Activated effector memory CD4-positive, alpha-beta T cell treated with Interleukin-2 at 50 U/mL for 16 hours (primary cell): ENCODE results near the gene MAPK1IP1L.
"Not testable (repeated sequence)": the region's sequence is repeated elsewhere in the genome, so short reads cannot be mapped to it uniquely, and the experiment has no call there.

Source experiments
- DNase-seq: peaks from one replicate; pipeline ENCODE4 v3.0.0-alpha.2; 2020

MAPK1IP1L gene

DNA sequence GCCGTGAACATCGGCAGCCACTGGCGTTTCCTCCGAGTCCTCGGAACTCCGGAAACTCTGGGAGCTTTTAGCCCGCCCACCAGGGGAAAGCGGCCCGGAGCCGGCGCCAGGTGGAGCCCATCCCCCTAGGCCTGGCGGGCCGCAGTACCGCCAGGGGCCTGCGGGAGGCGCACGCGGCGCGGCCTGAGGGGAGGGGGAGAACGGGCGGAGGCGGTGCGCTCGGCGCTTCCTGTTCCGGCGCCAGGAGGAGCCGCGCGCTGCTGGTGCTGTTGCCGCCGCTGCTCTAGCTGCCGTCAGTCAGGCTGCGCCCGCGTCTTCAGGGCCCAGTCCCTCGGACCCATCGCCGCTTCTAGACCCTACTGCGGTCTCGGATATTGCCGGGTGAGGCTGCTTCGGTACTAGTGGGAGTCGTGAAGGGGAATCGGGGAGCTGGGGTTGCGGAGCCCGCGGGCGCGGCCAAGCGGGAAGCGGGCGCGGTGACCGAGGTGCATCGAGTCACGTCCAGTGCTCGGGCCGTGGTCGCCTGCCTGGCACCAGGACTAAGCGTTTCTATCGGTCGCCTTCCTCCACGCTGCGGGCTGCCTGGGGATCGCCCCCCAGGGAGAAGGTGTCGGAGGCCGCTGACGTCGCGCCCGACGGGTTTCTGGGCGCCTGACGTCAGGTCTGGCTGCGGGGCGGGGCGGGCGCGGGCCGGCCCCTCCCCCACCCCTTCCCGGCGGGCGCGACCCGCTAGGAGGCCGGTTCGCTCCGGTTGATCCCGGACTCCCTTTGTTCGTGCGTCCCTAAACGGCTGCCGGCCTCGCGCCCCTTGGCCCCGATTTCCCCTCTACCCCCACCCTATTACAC, at the start of gene MAPK1IP1L:
TSS of gene MAPK1IP1L (plus strand) at position 225 of the 846 bp plus-strand sequence. CDS start 10,037 bp downstream, outside the sequence.
- DNase-seq, result peak; percentile 89

DNA sequence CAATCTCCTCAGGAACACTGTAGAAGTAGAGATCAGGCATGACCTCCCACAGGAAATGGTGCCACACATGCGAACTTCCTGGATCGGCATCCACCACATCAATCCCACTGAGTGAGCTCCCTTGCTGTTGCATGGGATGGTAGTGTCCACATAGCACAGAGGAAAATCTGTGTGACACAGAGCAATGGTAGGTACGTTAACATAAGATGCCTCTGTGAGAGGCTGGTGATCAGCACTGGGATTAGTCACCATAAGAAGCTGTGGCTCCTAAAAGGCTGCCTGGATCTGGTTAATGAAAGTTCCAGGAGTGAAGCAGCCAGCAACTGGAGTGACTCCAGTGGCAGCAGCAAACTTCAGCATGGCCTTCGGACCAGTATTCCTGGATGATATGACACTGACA, 46.4 kb upstream of the MAPK1IP1L start:
- no peak for DNase-seq

DNA sequence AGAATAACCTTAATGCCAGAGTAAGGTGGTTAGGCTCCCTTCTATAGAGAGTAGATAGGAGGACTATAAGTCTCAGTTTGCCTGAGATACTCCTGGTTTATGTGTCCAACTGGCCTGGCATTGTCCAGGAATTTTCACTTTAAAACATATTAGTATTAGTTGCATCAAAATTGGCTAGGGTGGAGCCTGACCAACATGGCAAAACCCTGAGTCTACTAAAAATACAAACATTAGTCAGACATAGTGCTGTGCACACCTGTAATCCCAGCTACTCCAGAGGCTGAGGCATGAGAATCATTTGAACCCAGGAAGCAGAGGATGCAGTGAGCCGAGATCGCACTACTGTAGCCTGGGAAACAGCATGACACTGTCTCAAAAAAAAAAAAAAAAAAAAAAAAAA, 36.4 kb upstream of the MAPK1IP1L start:
- no peak for DNase-seq

DNA sequence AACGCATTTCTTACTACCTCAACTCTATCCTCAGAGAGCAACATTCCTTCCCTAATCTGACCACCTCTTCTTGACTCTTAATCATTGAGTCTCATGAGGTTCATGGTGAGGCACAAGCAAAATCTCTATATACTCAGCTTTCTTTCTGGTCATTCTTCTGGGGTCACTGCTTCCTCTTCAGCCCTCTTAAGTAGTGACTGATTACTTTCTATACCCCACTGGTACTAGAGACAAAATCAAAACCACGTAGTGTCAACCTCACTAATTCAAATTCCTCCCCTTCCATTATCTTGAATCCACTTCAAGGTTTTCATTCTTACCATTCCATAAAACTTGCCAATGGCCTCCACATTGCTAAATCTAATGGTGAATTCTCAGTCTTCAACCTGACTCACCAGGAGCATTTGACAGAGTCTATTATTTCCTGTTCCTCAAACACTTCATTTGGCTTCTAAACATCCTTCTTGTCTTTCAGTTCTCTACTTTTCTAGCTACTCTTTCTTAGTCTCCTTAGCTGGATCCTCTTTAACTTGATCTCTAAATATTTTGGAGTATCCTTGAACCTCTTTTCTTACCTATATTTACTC, 31.4 kb upstream of the MAPK1IP1L start:
- DNase-seq, result no peak

DNA sequence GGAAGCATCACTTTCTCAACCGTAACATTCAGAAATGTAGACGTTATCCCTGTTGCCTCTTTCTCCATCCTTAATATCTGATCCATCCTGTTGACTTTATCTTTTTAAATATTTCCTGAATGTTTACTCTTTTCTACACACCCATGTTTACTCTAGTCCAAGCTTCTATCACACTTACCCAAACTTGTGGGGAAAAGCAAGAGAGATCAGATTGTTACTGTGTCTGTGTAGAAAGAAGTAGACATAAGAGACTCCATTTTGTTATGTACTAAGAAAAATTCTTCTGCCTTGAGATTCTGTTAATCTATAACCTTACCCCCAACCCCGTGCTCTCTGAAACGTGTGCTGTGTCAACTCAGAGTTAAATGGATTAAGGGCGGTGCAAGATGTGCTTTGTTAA, 27.1 kb upstream of the MAPK1IP1L start:
- DNase-seq, result not testable (repeated sequence)

DNA sequence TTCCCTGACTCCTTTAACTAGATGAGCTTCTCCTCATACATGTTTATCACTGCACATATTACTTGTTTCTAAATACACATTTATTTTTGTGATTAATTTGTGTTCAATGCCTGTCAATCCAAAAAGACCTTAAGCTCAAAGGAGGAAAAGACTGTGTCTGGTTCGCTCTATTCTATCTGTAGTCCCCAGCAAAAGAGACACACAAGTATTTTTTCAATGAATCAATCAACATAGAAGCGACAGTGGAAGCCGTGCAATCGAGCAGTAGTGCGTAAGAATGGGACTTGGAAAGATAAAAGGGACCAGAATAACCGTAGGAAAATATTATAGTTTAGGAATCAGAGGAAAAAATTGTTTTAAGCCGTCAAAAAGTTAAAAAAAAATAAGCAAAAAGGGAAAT, 25.5 kb upstream of the MAPK1IP1L start:
- DNase-seq, result no peak

DNA sequence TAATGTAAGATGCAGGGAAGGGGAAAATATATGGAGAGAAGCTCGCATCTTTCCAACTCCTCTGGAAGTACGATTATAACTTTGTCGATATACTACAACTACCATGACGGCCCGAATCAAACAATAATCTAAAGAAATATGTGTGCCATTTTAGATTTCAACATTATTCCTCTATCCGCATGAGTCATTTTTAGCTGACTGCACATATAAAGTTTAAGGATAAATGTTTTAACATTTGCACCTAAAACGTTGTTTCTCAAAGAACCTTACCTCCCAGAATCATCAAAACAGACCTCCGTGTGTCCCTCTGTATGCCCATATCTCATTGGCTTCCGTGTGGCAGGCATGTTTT, 25.0 kb upstream of the MAPK1IP1L start:
- no peak for DNase-seq

DNA sequence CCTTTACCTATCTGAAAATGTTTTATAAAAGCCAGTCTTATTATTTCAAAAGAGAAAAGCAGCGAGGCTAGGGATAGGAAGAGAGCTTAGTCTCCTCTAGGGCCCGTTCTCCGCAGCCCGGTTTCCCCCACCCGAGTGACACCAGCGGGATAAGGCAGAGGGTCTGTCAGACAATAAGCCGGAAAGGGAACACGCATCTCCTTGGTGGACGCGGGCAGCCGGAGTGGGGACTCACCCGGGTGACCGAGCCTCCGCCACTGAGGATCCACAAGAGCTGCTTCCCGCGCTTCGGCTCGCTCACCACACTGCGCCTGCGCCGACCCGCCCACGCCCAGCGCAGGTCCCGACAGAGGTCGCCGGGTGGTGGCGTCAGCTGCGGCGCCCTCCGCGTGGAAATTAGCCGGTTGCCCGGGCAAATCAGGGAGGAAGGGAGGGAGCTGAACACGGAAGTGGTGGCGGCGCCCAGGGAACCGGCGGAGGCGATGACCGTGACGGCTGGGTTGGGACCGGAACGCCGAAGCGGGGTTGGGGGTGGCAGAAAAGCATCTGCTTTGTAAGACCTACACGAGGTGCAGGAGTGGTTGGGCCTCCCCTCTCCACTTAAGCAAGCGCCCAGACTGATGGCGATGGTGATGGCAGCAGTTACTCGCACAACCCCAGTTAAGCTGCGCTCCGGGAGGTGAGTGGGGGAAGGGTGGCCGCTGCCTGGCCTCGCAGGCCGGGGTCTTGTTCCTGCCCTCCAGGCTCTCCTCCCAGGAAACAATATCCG, 24.5 kb upstream of the MAPK1IP1L start, which contains the start of the genes SOCS4 and WDHD1:
TSS of gene SOCS4 (plus strand) at position 444 of the 769 bp plus-strand sequence. CDS start 15,806 bp downstream, outside the sequence.
TSS of gene WDHD1 (minus strand) at position 307 of the 769 bp plus-strand sequence. CDS start 312 bp downstream, outside the sequence.
- DNase-seq, result peak; percentile 94

DNA sequence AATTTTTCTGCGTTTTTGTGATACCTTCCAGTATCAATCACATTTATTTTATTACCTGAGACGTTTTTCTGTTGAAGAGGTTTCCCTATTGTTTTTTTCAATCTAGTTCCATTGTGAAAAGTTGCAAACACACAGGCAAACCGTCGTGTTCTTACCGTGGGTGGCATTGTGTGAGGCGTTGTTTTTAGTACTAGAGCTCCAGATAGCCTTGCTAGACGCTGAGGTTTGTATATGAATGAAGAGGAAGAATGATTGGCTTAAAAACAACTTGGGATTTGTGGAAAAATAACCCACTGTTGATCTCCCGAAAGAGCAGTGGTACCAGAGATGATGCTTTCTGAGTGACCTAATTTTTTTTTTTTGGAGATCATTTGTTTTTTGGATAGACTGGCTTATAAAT, 23.4 kb upstream of the MAPK1IP1L start:
- DNase-seq, result no peak

DNA sequence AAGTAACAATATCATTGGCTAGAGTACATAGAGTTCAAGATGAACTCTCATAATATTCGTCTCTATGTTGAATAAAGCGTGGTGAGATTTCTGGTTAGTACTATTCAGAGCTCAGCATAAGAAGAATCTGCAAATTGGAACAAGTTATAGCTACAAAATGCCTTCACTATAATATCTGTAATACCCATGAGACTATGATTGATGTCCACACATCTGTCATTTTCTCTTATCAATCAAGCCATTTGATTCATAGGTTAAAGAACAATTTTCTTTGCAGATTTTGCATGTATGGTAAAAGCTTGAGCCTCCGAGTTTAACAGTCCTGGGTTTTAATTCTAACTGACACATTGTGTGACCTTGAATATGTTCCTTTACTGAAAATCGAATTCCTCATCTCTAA, 23.0 kb upstream of the MAPK1IP1L start:
- no peak for DNase-seq

DNA sequence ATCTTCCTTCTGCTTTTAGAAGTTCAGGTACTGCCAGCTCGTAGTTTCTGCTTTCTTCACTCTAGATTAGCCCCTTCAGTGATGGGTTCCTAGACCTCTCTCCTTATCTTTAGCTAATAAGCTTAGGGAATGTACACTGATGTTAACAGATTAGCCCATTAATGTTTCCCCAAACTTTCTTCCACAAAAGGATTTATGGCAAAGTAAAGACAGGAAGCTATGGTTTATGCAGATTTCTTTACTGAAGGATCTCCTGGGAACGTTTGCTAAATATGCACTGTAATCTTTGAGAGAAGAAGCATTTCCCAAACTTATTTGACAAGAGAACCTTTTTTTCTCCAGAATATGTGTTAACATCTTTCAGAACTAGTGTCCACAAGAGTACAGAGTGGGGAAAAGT, 20.3 kb upstream of the MAPK1IP1L start:
- no peak for DNase-seq

DNA sequence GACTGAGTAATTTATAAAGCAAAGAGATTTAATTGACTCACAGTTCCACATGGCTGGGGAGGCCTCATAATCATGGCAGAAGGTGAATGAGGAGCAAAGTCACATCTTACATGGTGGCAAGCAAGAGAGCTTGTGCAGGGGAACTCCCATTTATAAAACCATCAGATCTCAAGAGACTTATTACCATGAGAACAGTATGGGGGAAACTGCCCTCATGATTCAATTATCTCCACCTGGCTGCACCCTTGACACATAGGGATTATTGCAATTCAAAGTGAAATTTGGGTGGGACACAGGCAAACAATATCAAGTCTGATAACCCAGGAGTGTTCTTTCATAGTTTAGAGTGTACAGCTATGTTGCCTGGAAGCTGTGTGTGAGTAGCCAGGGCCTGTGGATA, 13.5 kb upstream of the MAPK1IP1L start:
- not testable (repeated sequence) for DNase-seq

DNA sequence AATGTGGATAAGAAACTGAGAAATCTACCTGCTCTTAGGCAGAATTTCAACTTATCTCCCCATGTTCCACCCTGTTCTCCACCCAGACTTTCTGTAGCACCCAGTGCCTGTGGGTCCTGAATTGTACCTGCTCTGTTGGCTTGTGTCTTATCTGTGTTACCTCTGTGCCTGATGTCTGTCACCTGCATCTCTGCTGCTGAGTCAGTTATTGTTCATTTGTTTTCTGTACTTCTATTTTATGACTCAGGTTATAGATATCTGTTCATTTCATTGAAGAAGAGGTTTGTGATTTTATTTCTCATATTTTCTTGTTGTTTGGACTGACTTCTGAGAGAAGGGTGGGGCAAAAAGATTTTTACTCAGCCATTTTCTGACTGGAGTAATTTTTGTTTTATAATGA, 12.7 kb upstream of the MAPK1IP1L start:
- DNase-seq, result no peak

DNA sequence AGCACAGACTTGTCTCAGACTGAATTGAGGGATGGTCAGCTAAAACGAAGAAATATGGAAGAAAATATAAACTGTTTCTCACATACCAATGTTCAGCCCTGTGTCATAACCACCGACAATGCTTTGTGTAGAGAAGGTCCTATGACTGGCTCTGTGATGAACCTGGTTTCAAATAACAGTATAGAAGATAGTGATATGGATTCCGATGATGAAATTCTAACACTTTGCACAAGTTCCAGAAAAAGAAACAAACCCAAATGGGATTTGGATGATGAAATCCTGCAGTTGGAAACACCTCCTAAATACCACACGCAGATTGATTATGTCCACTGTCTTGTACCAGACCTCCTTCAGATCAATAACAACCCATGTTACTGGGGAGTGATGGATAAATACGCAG, 7.9 kb upstream of the MAPK1IP1L start:
- DNase-seq, result no peak

DNA sequence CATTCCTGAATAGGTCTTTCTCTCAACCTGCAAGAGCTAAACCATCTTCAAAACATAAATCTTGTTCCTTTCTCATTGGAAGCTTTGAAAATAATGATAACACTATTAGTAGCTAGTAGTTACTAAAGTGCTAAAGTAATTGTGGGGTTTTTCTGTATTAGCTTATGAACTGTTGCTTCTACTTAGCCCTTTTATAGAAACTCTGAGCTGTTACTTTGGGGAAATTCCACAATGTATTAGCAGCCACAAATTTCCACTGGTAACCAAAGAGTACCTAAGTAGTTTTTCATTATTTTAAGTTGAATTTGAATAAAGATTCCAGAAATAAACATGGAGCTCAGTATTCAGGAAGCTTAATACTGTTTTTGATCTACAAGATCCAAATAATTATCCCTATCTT, 6.4 kb upstream of the MAPK1IP1L start:
- no peak for DNase-seq

DNA sequence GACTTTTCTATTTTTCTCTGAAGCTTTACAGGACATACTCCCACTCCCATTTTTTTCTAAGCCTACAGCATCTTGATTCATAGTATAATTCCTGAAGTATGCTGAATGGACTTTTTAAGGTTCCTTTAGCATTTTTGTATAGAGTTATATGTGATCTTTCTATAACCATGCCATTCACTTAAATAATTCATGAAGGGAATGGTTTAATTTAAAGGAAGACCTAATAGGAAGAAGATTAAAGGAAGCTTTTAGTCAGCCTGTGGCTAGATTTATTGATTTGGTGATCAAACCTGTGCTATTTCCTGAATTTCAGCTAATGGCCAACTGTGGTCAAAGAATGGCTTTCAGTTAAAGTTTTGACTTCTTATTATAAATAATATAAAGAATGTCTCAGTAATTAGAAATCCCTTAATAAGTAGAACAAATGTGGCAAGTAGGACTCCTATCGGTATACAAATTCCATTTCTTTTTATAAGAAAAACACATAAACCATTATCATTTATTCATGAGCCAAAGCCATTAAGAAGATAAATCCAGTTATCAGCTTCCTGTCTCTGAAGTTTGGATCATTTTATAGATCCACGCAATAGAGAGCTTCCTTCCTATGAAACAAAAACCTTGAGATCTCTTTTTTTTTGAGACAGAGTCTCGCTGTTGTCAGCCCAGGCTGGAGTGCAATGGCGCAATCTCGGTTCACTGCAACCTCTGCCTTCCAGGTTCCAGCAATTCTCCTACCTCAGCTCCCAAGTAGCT, 4.0 kb upstream of the MAPK1IP1L start:
- DNase-seq, result no peak

DNA sequence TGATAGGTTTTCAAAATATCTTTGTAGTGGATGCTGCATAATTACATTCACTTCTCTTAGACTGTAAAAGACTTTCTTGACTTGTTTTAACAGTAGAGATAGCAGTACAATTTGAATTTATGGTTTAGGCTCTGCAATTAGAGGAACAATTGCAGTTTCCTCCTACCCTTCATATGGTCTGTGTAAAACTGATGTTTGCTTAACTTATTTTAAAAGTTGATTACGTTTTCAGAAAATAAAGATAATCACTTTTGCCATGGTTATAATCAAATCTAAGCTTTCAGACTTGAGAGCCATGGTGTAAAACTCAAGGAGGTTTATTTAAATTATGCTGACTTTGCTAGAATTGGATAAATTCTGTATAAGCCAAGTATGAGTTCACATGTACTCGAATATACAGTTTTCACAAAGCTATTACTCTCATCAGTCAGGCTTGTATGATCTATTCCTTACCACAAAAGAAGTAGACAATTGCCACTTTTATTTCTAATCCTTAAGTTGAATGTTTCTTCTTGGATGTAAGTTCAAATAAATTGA, 2.5 kb upstream of the MAPK1IP1L start:
- no peak for DNase-seq

DNA sequence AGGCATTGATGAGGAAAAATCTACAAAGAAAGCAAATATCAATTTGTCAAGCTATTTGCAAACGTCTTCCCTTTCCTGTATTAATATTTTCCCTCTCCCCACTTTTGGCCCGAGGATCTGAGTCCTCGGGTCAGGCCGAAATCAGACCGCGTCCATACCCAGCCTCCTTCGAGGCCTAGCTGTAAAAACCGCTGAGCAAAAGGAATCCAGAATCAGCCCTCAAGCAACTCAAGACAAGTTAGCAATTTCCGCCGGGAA, 353 bp upstream of the MAPK1IP1L start:
- DNase-seq, result no peak

DNA sequence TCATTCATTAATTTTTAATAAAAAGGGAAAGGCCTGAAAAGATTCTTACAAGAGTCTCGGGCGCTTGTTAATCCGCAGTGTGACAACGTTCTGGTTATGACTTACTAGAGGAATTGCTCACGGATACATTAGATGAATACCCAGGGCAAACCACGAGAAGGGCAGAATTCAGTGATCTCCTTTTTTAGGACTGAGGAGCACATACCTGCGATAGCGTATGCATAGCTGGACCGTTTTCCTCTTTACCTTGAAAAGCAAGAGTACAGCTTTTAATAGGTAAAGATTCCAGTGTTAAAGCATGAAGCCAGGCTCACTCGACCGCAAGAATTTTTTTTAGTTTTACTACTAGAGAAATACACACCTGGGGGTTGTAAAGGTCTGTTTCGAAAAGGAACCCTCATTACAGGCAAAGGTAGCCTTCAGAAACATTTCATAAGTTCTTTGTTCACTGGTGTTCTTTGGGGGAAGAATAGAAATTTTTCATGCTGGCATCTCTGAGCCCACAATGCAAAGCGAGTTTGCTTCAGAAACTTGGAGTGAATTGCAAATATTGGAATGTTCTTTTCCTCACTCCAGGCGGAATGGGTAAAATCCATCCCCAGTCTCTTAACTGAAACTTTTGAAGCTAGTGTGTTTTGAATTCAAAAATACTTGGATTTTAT, 953 bp downstream of the MAPK1IP1L start:
- no peak for DNase-seq

DNA sequence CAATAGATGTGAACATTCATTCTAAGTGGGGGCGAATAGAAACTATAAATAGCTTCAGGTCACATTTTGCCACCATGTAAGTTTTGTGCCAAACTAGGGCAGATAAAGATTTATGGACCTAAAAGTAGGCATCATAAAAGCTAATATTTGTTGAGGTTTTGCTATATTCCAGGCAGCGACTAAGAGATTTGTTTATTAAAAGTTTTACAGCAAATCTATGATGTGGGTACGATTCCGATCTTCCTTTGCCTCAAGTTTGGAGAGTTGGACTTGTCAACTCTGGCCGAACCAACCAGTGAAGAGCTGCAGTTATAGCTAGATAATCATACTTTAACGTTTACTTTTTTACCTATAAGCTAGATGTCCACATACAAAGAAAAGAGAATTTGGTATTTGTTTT, 1.6 kb downstream of the MAPK1IP1L start:
- no peak for DNase-seq

DNA sequence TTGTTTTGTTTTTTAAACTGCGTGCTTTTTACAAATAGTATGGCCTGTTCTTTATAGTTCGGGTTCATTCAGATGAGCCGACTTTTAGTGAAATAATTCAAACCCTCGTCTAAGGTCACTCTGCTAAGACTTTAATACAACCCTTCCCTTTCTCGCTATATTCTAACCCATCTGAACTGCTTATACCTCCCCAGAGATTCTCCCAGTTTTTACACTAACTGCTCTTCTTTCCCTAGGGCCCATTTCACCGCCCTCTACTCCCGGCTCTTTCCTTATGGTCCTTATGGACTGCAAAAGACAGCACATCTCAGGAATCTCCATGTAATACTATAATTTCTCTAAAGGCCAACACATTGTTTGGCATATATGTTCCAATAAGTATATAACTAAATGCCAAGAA, 2.1 kb downstream of the MAPK1IP1L start:
- DNase-seq, result no peak

DNA sequence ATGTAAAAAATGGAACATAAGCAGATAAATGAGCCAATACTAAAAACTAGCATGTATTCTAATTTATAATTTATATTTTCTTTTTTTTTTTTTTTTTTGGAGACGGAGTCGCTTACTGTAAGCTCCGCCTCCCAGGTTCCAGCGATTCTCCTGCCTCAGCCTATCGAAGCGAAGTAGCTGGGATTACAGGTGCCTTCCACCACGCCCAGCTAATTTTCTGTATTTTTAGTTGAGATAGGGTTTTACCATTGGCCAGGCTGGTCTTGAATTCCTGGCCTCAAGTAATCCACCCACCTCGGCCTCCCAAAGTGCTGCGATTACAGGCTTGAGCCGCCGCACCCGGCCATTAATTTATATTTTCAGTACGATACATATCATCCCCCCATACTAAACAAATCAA, 2.7 kb downstream of the MAPK1IP1L start:
- no peak for DNase-seq
